Gastrocnemius medialis (tissue), 4 donors: ENCODE results near the gene NOS1AP. TPM values are rescaled to one million over a fixed set of nuclear protein-coding genes. Genes with fewer than 3 reads are reported as not detected.

Experiments
- ATAC-seq, 2 donors: fragments of 150-250 bp; one replicate each; pipeline ENCODE4 v1.9.1; 2016
- DNase-seq, 2 donors: peaks; one replicate each; pipeline ENCODE4 v3.0.0-alpha.2; 2019
- H3K27ac ChIP-seq, 4 donors: fragments of 200-600 bp; sonication (generic); 1 replicate in 1 of 4; 2 replicates in 3 of 4; pipeline ENCODE4 v1.5.1; 2016 to 2018; ENCODE audit warnings: mild to moderate bottlenecking in 2 of 4, moderate library complexity in 1 of 4
- H3K27me3 ChIP-seq, 3 donors: fragments of 200-600 bp; sonication (generic) in 2 of 3; 1 replicate in 1 of 3; 2 replicates in 2 of 3; pipeline versions ENCODE4 v1.5.1 to v1.6.0; 2016 to 2019; ENCODE audit warnings: mild to moderate bottlenecking in 1 of 3, moderate library complexity in 1 of 3
- H3K36me3 ChIP-seq, 2 donors: fragments of 200-600 bp; sonication (generic) in 1 of 2; one replicate each; pipeline ENCODE4 v1.5.1; 2017 to 2018
- H3K4me1 ChIP-seq, 2 donors: fragments of 200-600 bp; sonication (generic) in 1 of 2; one replicate each; pipeline ENCODE4 v1.5.1; 2016 to 2017; ENCODE audit warnings: mild to moderate bottlenecking in 2 of 2
- H3K4me3 ChIP-seq, 4 donors: fragments of 200-600 bp; sonication (generic) in 3 of 4; 1 replicate in 1 of 4; 2 replicates in 3 of 4; pipeline ENCODE4 v1.5.1; 2016 to 2019; ENCODE audit warnings: mild to moderate bottlenecking in 2 of 4
- H3K9me3 ChIP-seq, 3 donors: fragments of 200-600 bp; sonication (generic) in 2 of 3; 1 replicate in 1 of 3; 2 replicates in 2 of 3; pipeline ENCODE4 v1.5.1; 2016 to 2019
- POLR2A ChIP-seq, 2 donors: fragments of 450-650 bp; IDR thresholded peaks; one replicate each; pipeline ENCODE4 v1.6.1; 2017; ENCODE audit warnings: antibody characterized with exemption in 2 of 2, mild to moderate bottlenecking in 2 of 2, moderate library complexity in 2 of 2
- in situ Hi-C, 4 donors: fragments of 200-750 bp; cut with MboI; loops; one replicate each; pipeline versions ENCODE4 v1.15.0 to v1.8.0; 2017; ENCODE audit warnings: low sequenced_read_pairs in 4 of 4
- intact Hi-C: fragments of 100-400 bp; cut with DNase I; formaldehyde crosslinking; loops from one replicate; pipeline ENCODE4 v1.15.1; 2023; ENCODE audit warnings: low total_unique reads
- total RNA-seq, 4 donors: library from RNA; depleted of rRNA; stranded (reverse); fragments of >200 nt; gene quantifications; one replicate each; pipeline versions ENCODE4 v1.1.0 to v1.2.3, GENCODE V29; 2016
- TF ChIP-seq, protein P1 (sequence below), 5 experiments: fragments of 450-650 bp in 3 of 5; fragments of 200-600 bp in 2 of 5; sonication (generic) in 2 of 5; IDR thresholded peaks in 4 of 5; conservative IDR thresholded peaks in 1 of 5; 1 replicate in 4 of 5; 2 replicates in 1 of 5; pipeline ENCODE4 v1.5.1; 2016 to 2019; ENCODE audit warnings: antibody characterized with exemption in 5 of 5, mild to moderate bottlenecking in 3 of 5, moderate library complexity in 3 of 5

NOS1AP gene
- total RNA-seq, 4 donors from 2014 or later = 0.20 to 0.40 (median 0.25) TPM

DNA sequence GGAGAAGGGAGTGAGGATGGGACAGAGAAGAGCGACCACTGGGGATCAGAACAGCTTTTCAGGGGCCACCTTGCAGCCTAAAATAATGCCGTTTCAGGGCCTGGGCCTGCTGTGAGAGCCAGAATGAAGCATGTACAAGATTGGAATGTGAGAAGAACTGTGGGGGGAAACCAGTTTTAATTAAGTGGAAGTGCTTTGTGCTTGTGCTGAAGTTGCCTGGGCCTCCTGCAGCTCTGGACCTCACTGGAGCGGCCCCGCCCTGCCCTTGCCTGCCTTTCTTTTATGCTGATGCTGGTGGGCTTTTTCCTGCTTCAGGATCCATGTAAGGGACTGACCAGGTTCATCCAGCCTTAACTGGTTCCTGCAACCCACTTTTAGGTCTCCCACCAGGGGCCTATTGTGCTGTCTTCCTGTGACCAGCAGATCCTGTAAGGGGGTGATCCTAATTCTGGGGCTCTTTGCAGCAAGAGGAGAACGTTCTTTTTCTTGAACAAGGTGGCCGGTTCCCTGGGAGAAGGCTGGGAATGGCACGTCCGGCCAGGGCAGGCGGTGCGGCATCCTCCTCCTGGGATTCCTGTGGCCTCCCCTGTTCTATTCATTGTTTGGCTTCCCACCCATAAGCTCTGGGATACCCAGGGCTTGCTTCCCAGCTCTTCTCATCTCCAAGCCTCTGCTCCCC, 315.2 kb downstream of the NOS1AP start:
- no peaks in the 10 kb centered on the region for H3K27me3 ChIP-seq
- in situ Hi-C loops (no loop called here), intact Hi-C loops (no loop called here)
- TF ChIP-seq POLR2A (IDR thresholded peaks at IDR 0.05) = no peak
- TF ChIP-seq, protein P1, sequence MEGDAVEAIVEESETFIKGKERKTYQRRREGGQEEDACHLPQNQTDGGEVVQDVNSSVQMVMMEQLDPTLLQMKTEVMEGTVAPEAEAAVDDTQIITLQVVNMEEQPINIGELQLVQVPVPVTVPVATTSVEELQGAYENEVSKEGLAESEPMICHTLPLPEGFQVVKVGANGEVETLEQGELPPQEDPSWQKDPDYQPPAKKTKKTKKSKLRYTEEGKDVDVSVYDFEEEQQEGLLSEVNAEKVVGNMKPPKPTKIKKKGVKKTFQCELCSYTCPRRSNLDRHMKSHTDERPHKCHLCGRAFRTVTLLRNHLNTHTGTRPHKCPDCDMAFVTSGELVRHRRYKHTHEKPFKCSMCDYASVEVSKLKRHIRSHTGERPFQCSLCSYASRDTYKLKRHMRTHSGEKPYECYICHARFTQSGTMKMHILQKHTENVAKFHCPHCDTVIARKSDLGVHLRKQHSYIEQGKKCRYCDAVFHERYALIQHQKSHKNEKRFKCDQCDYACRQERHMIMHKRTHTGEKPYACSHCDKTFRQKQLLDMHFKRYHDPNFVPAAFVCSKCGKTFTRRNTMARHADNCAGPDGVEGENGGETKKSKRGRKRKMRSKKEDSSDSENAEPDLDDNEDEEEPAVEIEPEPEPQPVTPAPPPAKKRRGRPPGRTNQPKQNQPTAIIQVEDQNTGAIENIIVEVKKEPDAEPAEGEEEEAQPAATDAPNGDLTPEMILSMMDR (IDR thresholded peaks at IDR 0.05 in 4 of 5, conservative IDR thresholded peaks at IDR 0.05 in 1 of 5) = no peak
- DNase-seq (no peak), ATAC-seq (no peak)
- no peak overlapping the region for H3K27ac ChIP-seq
- H3K9me3 ChIP-seq = no peaks in the 10 kb centered on the region
- H3K36me3 ChIP-seq = no peaks in the 10 kb centered on the region
- H3K4me1 ChIP-seq = no peaks in the 10 kb centered on the region
- H3K4me3 ChIP-seq = no peak overlapping the region

DNA sequence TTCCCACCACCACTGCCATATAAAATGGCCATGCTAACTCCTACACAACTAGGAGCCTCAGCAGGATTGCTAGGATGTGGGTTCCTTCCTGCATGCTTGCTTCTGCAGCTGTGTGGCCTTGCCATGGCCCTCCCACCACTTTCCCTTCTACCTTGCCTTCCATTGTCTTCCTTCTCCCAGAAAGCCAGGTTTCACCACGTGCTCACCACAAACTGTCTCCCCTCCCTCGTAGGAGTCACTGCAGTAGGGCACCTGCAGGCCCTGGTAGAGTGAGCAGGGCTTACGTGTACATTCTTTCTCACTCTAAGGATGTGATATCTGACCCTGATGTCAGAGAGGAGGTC, 315.8 kb downstream of the NOS1AP start:
- no peaks in the 10 kb centered on the region for H3K27me3 ChIP-seq
- DNase-seq = no peak
- no peak for ATAC-seq
- H3K4me1 ChIP-seq = no peaks in the 10 kb centered on the region
- in situ Hi-C loops (no loop called here), intact Hi-C loops (no loop called here)
- no peak overlapping the region for H3K4me3 ChIP-seq
- TF ChIP-seq POLR2A (IDR thresholded peaks at IDR 0.05) = no peak
- TF ChIP-seq, protein P1 (IDR thresholded peaks at IDR 0.05 in 4 of 5, conservative IDR thresholded peaks at IDR 0.05 in 1 of 5) = no peak
- H3K36me3 ChIP-seq = no peaks in the 10 kb centered on the region
- no peaks in the 10 kb centered on the region for H3K9me3 ChIP-seq
- no peak overlapping the region for H3K27ac ChIP-seq

DNA sequence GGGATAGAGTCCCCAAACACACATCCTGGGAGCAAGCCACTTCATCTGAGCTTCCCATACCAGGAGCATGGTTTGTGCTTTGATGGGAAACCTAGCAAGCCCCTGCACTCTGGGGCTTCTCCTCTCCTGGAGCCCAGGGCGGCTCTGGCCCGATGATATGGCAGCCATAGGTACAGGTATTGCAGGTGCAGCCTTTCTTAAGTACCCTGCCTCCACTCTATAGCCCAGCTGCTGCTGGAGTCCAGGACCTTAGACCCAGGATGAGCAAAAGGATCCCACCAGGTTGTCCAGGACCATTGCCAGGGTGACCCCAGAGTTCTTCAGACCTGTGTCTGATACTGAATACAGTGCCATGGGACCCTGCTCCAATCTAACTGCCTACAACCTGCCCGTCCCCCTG, 316.2 kb downstream of the NOS1AP start:
- Histone ChIP-seq H3K9me3 (no peaks in the 10 kb centered on the region), H3K4me3 (no peak overlapping the region), H3K27me3 (peaks cover 0 to 3% (median 0%) of the 10 kb centered on the region in 3 donors), H3K27ac (no peak overlapping the region), H3K4me1 (no peaks in the 10 kb centered on the region), H3K36me3 (no peaks in the 10 kb centered on the region)
- TF ChIP-seq, protein P1 (IDR thresholded peaks at IDR 0.05 in 4 of 5, conservative IDR thresholded peaks at IDR 0.05 in 1 of 5) = no peak
- no peak for TF ChIP-seq POLR2A (IDR thresholded peaks at IDR 0.05)
- ATAC-seq (no peak), DNase-seq (no peak)
- in situ Hi-C loops (no loop called here), intact Hi-C loops (no loop called here)

DNA sequence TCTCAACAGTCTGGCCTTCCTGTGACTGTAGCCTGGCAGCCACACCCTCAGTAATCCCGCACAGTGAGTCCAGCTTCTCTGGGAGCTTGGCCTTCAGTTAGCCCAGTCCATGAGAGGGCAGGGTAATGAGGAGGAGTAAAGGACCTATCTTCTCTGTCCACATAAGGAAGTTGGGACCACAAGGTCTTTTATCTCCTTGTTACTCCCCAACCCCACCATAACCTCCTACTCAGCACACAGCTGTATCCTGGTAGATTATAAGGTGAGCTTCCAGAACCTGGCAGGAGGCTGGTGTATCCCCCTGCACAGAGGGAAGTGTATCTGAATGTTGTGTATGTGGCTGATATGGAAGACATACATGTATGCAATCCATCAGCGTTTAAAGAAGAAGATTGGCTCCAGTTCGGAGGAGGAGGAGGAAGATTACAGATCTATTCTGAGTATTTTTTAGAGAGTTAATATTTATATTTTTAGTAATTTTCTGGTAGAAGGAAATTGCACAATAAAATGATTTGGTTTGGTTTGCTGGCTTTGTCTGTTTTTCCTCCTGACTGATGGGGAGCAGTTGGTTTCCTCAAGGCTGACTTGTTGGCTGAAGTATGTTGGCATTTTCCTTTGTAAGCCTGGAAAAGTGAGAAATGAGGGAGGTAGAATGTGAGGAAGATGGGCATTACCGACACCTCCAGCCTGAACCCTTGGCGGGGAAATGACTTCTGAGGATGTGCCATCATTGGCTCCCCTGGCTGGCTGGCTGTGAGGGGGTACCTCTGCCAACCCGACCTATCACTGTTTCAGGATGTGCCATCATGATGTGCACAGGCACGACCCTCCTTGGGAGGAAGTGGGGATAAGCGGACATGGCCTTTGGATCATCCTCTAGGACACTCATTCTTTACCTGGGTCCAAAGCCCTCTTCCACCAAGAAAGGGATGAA, 317.1 kb downstream of the NOS1AP start:
- intact Hi-C loops (no loop called here), in situ Hi-C loops (no loop called here)
- no peak overlapping the region for H3K4me3 ChIP-seq
- no peak overlapping the region for H3K27ac ChIP-seq
- ATAC-seq = no peak
- TF ChIP-seq, protein P1 (IDR thresholded peaks at IDR 0.05 in 4 of 5, conservative IDR thresholded peaks at IDR 0.05 in 1 of 5) = no peak
- no peak for TF ChIP-seq POLR2A (IDR thresholded peaks at IDR 0.05)
- no peak for DNase-seq
- peaks cover 0 to 6% (median 0%) of the 10 kb centered on the region in 3 donors for H3K27me3 ChIP-seq
- H3K9me3 ChIP-seq = no peaks in the 10 kb centered on the region
- no peaks in the 10 kb centered on the region for H3K4me1 ChIP-seq
- H3K36me3 ChIP-seq = no peaks in the 10 kb centered on the region
